Lung (tissue), 12 donors: Measurements from ENCODE around the gene UAP1. TPM values are rescaled to one million over a fixed set of nuclear protein-coding genes. Genes with fewer than 3 reads are reported as not detected.

ENCODE experiments used
- ATAC-seq: fragments of 200-7000 bp; cut with Tn5 transposase; one replicate; pipeline ENCODE4 v1.9.1; 2020; ENCODE audit warnings: moderate number of reproducible peaks; ENCODE audit not compliant: insufficient read depth, low FRiP score
- DNase-seq, 3 donors: peaks; one replicate each; pipeline ENCODE4 v3.0.0-alpha.2; 2013 to 2017
- H3K27ac ChIP-seq, 2 donors: one replicate each; pipeline ENCODE4 v1.5.1; 2013; ENCODE audit warnings: mild to moderate bottlenecking in 2 of 2, moderate library complexity in 2 of 2, control low read depth in 1 of 2, inconsistent platforms in 1 of 2, low read depth in 1 of 2, low read length in 1 of 2
- H3K27me3 ChIP-seq, 3 donors: one replicate each; pipeline ENCODE4 v1.5.1; 2013; ENCODE audit warnings: low read length in 2 of 3; ENCODE audit not compliant: control insufficient read depth in 3 of 3, insufficient read depth in 3 of 3
- H3K36me3 ChIP-seq, 4 donors: one replicate each; pipeline ENCODE4 v1.5.1; 2013; ENCODE audit warnings: low read length in 4 of 4, mild to moderate bottlenecking in 1 of 4, moderate library complexity in 1 of 4; ENCODE audit not compliant: control insufficient read depth in 4 of 4, insufficient read depth in 4 of 4
- H3K4me1 ChIP-seq, 5 donors: one replicate each; pipeline ENCODE4 v1.5.1; 2013; ENCODE audit warnings: low read length in 5 of 5, mild to moderate bottlenecking in 2 of 5, moderate library complexity in 1 of 5; ENCODE audit not compliant: control insufficient read depth in 5 of 5, insufficient read depth in 5 of 5
- H3K4me3 ChIP-seq: one replicate; pipeline ENCODE4 v1.5.1; 2013; ENCODE audit warnings: mild to moderate bottlenecking, control low read depth, moderate library complexity
- H3K9ac ChIP-seq, 2 donors: one replicate each; pipeline ENCODE4 v1.5.1; 2013; ENCODE audit warnings: low read length in 2 of 2, control low read depth in 1 of 2; ENCODE audit not compliant: insufficient read depth in 1 of 2
- H3K9me3 ChIP-seq, 4 donors: one replicate each; pipeline ENCODE4 v1.5.1; 2013; ENCODE audit warnings: low read length in 3 of 4, mild to moderate bottlenecking in 1 of 4, moderate library complexity in 1 of 4; ENCODE audit not compliant: control insufficient read depth in 4 of 4, insufficient read depth in 3 of 4
- CTCF ChIP-seq: IDR thresholded peaks from 2 replicates; pipeline ENCODE4 v1.5.1; 2012; ENCODE audit warnings: mild to moderate bottlenecking; ENCODE audit errors: control extremely low read depth, extremely low read depth
- WGBS, 2 donors: extraction: QIAGEN DNeasy Blood & Tissue Kit; methylation state at CpG; one replicate each; pipeline ENCODE4 v1.1.7; 2013; 5-methylcytosine and 5-hydroxymethylcytosine counted together
- polyA plus RNA-seq, 2 donors: library from polyadenylated mRNA; stranded (reverse); fragments of 200-250 nt; gene quantifications; one replicate each; pipeline ENCODE4 v1.2.1, GENCODE V29; 2013
- total RNA-seq, 2 donors: library from RNA; depleted of rRNA in 1 of 2; stranded (reverse); fragments of >200 nt in 1 of 2; gene quantifications; one replicate each; pipeline ENCODE4 v1.2.1, GENCODE V29; 2014 to 2021
- donor health status: control.
- donor health status: control.
- donor health status: Bipolar disorder and iron deficiency.
- donor health status: healthy.
- donor health status: DM: yes; HTN: yes; CAD: no.

The UAP1 gene
- total and polyA plus RNA-seq, 4 donors = 34.7 to 43.4 (median 39.2) TPM

GRCh38 chr1:162632698-162633080, 71.2 kb downstream of the UAP1 start:
- no peaks in the 10 kb centered on the region for H3K27me3 ChIP-seq
- no peak for ATAC-seq
- DNase-seq = peak; percentile 54 to 87 (median 87)
- H3K27ac ChIP-seq = peak overlapping the region; percentile 70 to 89
- peak overlapping the region in 1 of 2 donors; percentile 89 for H3K9ac ChIP-seq
- H3K4me3 ChIP-seq = peak overlapping the region; percentile 27
- H3K9me3 ChIP-seq = no peaks in the 10 kb centered on the region
- 56 to 67% methylated on average over 4 of the region's 4 CpGs for WGBS, 2 donors
- no peaks in the 10 kb centered on the region for H3K36me3 ChIP-seq
- H3K4me1 ChIP-seq = peaks cover 0 to 49% (median 19%) of the 10 kb centered on the region in 5 donors
- no peak for TF ChIP-seq CTCF

- TF ChIP-seq CTCF = no peak
- H3K27me3 ChIP-seq = no peaks in the 10 kb centered on the region
- H3K4me1 ChIP-seq = peaks cover 0 to 49% (median 19%) of the 10 kb centered on the region in 5 donors
- DNase-seq = peak; percentile 41 to 76 (median 74)
- 77 to 80% methylated on average over 8 of the region's 8 CpGs for WGBS, 2 donors
- no peak for ATAC-seq
- no peaks in the 10 kb centered on the region for H3K9me3 ChIP-seq
- H3K27ac ChIP-seq = peak overlapping the region; percentile 70 to 89
- H3K4me3 ChIP-seq = peak overlapping the region; percentile 27
- H3K9ac ChIP-seq = peak overlapping the region in 1 of 2 donors; percentile 89
- H3K36me3 ChIP-seq = no peaks in the 10 kb centered on the region
These were observed 71.7 kb downstream of the UAP1 start for GRCh38 chr1:162633081-162633762.

- H3K9me3 ChIP-seq = no peaks in the 10 kb centered on the region
- peaks cover 0 to 40% (median 13%) of the 10 kb centered on the region in 5 donors for H3K4me1 ChIP-seq
- 64 to 81% methylated on average over 4 of the region's 4 CpGs for WGBS, 2 donors
- no peak overlapping the region for H3K9ac ChIP-seq
- no peak for TF ChIP-seq CTCF
- H3K27ac ChIP-seq = no peak overlapping the region
- H3K4me3 ChIP-seq = no peak overlapping the region
- ATAC-seq = no peak
- no peaks in the 10 kb centered on the region for H3K27me3 ChIP-seq
- no peaks in the 10 kb centered on the region for H3K36me3 ChIP-seq
- no peak for DNase-seq
These were observed 73.9 kb downstream of the UAP1 start for GRCh38 chr1:162635418-162635817.
